GM19099 (cell line): ENCODE results near the gene TXNDC5.

Experiments used
- POLR2A ChIP-seq: IDR thresholded peaks from 3 replicates; pipeline ENCODE4 v1.6.1; 2011; ENCODE audit warnings: low read depth; ENCODE audit not compliant: insufficient read length; ENCODE audit errors: extremely low read depth

The TXNDC5 gene

GRCh38 chr6:7919871-7920270 lies 9.3 kb upstream of the TXNDC5 start:
- no peak for TF ChIP-seq POLR2A

- TF ChIP-seq POLR2A = no peak
These were observed 7.8 kb upstream of the TXNDC5 start for GRCh38 chr6:7918403-7918802.

GRCh38 chr6:7917729-7918128 lies 7.1 kb upstream of the TXNDC5 start:
- no peak for TF ChIP-seq POLR2A

GRCh38 chr6:7916959-7917358 lies 6.4 kb upstream of the TXNDC5 start:
- TF ChIP-seq POLR2A = no peak

GRCh38 chr6:7914991-7915789 lies 4.6 kb upstream of the TXNDC5 start:
- TF ChIP-seq POLR2A = no peak

- TF ChIP-seq POLR2A = no peak
These were observed 3.7 kb upstream of the TXNDC5 start for GRCh38 chr6:7914311-7914710.

- no peak for TF ChIP-seq POLR2A
These were observed 2.3 kb upstream of the TXNDC5 start for GRCh38 chr6:7912736-7913517.

GRCh38 chr6:7912024-7912423 lies 1.4 kb upstream of the TXNDC5 start:
- no peak for TF ChIP-seq POLR2A

- TF ChIP-seq POLR2A = no peak
These were observed 747 bp upstream of the TXNDC5 start for GRCh38 chr6:7911345-7911725.

GRCh38 chr6:7910298-7910653 lies 312 bp downstream of the TXNDC5 start:
- TF ChIP-seq POLR2A = no peak

- peak; percentile 5 for TF ChIP-seq POLR2A
These were observed 988 bp downstream of the TXNDC5 start for GRCh38 chr6:7909323-7910276.

- TF ChIP-seq POLR2A = no peak
These were observed 3.4 kb downstream of the TXNDC5 start for GRCh38 chr6:7907159-7907558.

- TF ChIP-seq POLR2A = no peak
These were observed 3.8 kb downstream of the TXNDC5 start for GRCh38 chr6:7906741-7907140.

- TF ChIP-seq POLR2A = no peak
These were observed 5.2 kb downstream of the TXNDC5 start for GRCh38 chr6:7905416-7905815.

- TF ChIP-seq POLR2A = peak; percentile 1
These were observed 5.8 kb downstream of the TXNDC5 start for GRCh38 chr6:7904654-7905319.

GRCh38 chr6:7903673-7904072 lies 6.9 kb downstream of the TXNDC5 start:
- TF ChIP-seq POLR2A = no peak
